Right renal pelvis (tissue), 4 donors: ENCODE results near the gene SHISA9. TPM values are rescaled to one million over a fixed set of nuclear protein-coding genes. Genes with fewer than 3 reads are reported as not detected.

Experiments
- DNase-seq, 4 donors: peaks; one replicate each; pipeline ENCODE4 v3.0.0-alpha.2; 2013; ENCODE audit warnings: low read depth in 4 of 4, low spot score in 3 of 4, missing footprints in 1 of 4
- polyA plus RNA-seq, 4 donors: library from polyadenylated mRNA; unstranded; fragments of 120-200 nt; gene quantifications; one replicate each; pipeline ENCODE4 v1.2.1, GENCODE V29; 2013; ENCODE audit not compliant: insufficient read length in 4 of 4

SHISA9 gene
- polyA plus RNA-seq, 4 donors = 3.8 to 5.2 (median 4.3) TPM

GRCh38 chr16:12942861-12943260, 41.5 kb downstream of the SHISA9 start:
- no peak for DNase-seq

GRCh38 chr16:12944300-12944699, 42.9 kb downstream of the SHISA9 start:
- no peak for DNase-seq

GRCh38 chr16:12951392-12951791, 50.0 kb downstream of the SHISA9 start:
- no peak for DNase-seq

- DNase-seq = no peak
Observed at GRCh38 chr16:12951976-12952375, 50.6 kb downstream of the SHISA9 start.

GRCh38 chr16:12958366-12958765, 57.0 kb downstream of the SHISA9 start:
- DNase-seq = no peak

GRCh38 chr16:12959072-12959471, 57.7 kb downstream of the SHISA9 start:
- DNase-seq = no peak

- DNase-seq = no peak
Observed at GRCh38 chr16:12961626-12962025, 60.2 kb downstream of the SHISA9 start.

GRCh38 chr16:12964461-12964860, 63.1 kb downstream of the SHISA9 start:
- no peak for DNase-seq

- no peak for DNase-seq
Observed at GRCh38 chr16:12965274-12965804, 63.9 kb downstream of the SHISA9 start.

GRCh38 chr16:12971241-12971640, 69.8 kb downstream of the SHISA9 start:
- no peak for DNase-seq

GRCh38 chr16:12972246-12972645, 70.8 kb downstream of the SHISA9 start:
- no peak for DNase-seq

GRCh38 chr16:12975766-12976165, 74.4 kb downstream of the SHISA9 start:
- no peak for DNase-seq

- no peak for DNase-seq
Observed at GRCh38 chr16:12976496-12976895, 75.1 kb downstream of the SHISA9 start.

- DNase-seq = no peak
Observed at GRCh38 chr16:12976936-12977335, 75.5 kb downstream of the SHISA9 start.

GRCh38 chr16:12985516-12985915, 84.1 kb downstream of the SHISA9 start:
- DNase-seq = no peak

- DNase-seq = no peak
Observed at GRCh38 chr16:12988071-12988470, 86.7 kb downstream of the SHISA9 start.

- no peak for DNase-seq
Observed at GRCh38 chr16:12992066-12992465, 90.7 kb downstream of the SHISA9 start.

GRCh38 chr16:12994402-12994801, 93.0 kb downstream of the SHISA9 start:
- no peak for DNase-seq

GRCh38 chr16:12995721-12996372, 94.4 kb downstream of the SHISA9 start:
- no peak for DNase-seq

- DNase-seq = peak in 3 of 4 donors; percentile 9 to 34 (median 24)
Observed at GRCh38 chr16:12998361-12999085, 97.1 kb downstream of the SHISA9 start.

- no peak for DNase-seq
Observed at GRCh38 chr16:12999368-12999767, 98.0 kb downstream of the SHISA9 start.

GRCh38 chr16:13005721-13006247, 104.4 kb downstream of the SHISA9 start:
- no peak for DNase-seq
